GM20000 (cell line): Measurements from ENCODE around the gene TUBGCP2.

ENCODE experiments used
- DNase-seq: peaks from one replicate; pipeline ENCODE4 v3.0.0; 2012; ENCODE audit warnings: low spot score
- TF ChIP-seq, protein P1 (sequence below): IDR thresholded peaks from 2 replicates; pipeline ENCODE4 v1.5.1; 2012; ENCODE audit warnings: mild to moderate bottlenecking, control low read depth; ENCODE audit errors: extremely low read depth, missing control alignments

Gene TUBGCP2

DNA sequence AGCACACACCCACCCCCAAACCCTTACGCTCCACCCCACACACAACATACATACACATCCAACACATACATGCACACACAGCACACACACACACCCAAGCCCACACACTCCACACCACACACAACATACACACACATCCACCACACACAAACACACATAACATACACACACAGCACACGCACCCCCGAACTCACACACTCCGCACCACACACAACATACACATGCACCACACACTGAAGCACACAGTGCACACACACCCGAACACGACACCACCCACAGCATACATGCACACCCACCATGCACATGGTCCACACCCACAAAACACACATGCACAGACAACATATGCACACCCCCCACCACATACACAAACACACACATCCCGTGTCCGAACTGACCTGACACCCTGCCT lies 40.5 kb upstream of the TUBGCP2 start:
- no peak for DNase-seq
- TF ChIP-seq, protein P1, sequence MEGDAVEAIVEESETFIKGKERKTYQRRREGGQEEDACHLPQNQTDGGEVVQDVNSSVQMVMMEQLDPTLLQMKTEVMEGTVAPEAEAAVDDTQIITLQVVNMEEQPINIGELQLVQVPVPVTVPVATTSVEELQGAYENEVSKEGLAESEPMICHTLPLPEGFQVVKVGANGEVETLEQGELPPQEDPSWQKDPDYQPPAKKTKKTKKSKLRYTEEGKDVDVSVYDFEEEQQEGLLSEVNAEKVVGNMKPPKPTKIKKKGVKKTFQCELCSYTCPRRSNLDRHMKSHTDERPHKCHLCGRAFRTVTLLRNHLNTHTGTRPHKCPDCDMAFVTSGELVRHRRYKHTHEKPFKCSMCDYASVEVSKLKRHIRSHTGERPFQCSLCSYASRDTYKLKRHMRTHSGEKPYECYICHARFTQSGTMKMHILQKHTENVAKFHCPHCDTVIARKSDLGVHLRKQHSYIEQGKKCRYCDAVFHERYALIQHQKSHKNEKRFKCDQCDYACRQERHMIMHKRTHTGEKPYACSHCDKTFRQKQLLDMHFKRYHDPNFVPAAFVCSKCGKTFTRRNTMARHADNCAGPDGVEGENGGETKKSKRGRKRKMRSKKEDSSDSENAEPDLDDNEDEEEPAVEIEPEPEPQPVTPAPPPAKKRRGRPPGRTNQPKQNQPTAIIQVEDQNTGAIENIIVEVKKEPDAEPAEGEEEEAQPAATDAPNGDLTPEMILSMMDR, result no peak

DNA sequence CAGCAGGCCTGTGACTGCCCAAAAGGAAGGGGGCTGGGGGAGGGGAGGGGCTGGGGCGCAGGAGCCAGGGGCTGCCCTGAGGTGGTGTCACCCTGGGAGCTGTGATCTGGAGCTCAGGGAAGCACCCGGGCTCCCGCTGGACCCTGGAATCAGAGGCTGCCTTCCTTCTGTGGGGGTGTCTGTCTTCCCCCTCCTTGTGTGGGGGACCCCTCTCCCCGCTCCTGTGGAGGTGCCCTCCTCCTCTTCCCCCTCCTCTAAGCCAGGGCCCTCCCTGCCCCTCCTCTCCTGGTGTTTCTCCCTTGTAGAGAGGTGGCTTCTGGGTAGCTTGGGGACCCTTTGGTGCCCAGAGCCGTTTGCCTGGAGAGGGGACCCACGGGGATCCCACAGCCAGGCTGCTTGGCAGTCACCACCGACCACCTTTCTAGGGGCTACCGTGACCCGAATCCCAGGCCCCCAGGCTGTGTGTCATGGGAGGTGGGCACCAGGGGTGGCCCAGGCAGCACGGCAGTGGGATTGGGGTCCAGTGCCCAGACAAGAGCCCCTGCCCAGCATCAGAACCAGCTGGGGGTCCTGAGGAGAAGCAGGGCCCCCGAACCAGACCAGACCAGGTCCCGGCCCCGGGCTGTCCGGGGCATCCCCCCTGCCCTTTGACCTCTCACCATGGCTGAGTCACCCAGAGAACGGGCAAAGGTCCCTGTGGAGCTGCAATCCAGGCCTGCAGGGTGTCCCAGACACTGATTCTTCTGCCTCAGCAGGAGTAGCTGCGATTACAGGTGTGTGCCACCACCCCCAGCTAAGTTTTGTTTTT lies 39.2 kb upstream of the TUBGCP2 start:
- no peak for DNase-seq
- TF ChIP-seq, protein P1, result no peak

DNA sequence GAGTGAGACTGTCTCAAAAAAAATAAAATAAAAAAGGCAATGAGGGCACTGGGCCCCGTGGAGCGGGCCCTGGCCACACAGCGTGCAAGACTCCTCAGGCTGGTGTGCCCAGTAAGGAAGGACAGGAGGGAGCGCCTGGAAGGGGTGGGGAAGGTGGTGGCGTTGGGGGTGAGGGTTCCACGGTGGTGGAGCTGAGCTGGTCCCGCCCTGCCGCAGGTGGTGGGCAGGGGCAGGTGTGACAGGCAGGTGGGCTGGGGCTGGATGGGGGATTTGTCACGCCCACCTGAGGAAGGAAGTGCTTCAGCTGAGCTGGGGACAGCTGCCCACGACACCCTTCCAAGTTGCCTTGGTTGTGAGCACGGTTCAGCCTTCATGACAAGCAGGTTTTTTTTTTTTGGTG lies 37.7 kb upstream of the TUBGCP2 start:
- DNase-seq, result no peak
- TF ChIP-seq, protein P1, result no peak

DNA sequence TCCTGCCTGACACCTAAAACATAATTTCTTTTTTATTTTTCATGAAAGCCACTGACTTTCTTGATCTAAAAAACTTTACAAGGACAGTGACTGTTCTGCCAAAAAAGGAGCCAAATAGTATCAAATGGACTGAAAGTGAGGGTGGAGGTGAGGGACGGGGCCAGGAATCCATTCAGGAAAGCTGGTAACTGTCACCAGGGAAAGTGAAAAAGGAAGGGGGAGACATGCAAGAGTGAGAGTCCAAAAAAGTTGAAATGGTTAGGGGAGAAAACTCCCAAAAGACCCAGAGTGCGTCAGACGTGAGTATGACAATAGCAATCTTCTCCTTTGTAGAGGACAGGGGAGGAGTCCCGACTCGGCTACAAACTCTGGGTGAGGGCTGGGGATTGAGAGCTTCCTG lies 35.6 kb upstream of the TUBGCP2 start:
- DNase-seq, result no peak
- TF ChIP-seq, protein P1, result no peak

DNA sequence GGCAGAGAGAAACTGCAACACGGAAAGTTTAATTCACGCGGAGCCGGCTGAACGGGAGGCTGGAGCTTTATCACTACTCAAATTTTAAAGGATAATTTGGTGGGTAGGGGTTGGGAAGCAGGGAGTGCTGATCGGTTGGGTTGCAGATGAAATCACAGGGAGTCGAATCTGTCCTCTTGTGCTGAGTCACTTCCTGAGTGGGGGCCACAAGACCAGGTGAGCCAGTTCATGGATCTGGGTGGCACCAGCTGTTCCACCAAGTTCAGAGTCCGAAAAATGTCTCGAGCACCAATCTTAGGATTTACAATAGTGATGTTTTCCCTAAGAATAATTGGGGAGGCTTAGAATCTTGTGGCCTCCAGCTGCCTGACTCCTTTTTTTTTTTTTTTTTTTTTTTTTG lies 34.9 kb upstream of the TUBGCP2 start:
- TF ChIP-seq, protein P1, result no peak
- DNase-seq, result no peak

DNA sequence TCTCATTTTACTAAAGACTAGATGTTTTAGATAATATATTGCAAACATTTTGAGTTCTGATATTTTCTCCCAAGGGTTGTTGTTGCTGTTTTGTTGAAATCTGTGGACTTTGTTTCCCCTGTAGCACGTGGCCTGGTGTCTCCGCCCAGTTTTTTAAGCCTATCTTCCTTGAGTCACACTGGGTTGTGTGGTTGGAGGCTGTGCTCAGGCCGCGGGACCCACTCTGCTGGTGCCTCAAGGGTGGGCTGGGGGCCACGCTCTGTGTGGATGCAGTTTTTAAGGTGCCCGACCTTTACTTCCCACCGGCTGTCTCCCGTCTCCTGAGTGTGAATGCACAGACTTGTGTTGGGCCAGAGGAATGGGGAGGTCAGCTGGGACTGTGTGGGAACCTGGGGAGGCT lies 34.3 kb upstream of the TUBGCP2 start:
- TF ChIP-seq, protein P1, result no peak
- DNase-seq, result no peak

DNA sequence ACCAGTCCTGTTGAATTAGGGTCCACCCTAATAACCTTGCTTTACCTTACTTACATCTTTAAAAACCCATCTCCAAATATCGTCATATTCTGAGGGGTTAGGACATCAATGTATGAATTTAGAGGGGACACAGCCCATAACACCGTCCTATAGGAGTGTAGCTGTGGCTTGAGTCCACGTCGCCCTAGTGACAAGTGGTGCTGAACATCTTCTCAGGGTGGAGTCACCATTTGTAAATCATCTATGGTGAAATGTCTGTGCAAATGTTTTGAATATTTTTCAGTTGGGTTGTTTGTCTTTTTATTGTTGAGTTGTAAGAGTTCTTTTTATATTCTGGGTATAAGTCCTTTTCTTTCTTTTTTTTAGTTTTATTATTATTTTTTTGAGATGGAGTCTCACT lies 33.3 kb upstream of the TUBGCP2 start:
- no peak for DNase-seq
- TF ChIP-seq, protein P1, result no peak
